HEK293 (cell line): ENCODE results near the gene SEMA4C.

Source experiments
- BCL11A ChIP-seq: fragments of 450-650 bp; formaldehyde crosslinking; IDR thresholded peaks from 2 replicates; pipeline ENCODE4 v1.5.1; 2016; ENCODE audit warnings: low read depth, missing biosample characterization, missing genetic modification characterization
- ZNF398 ChIP-seq: fragments of 450-650 bp; formaldehyde crosslinking; IDR thresholded peaks from 2 replicates; pipeline ENCODE4 v1.5.1; 2017; ENCODE audit warnings: missing biosample characterization, missing genetic modification characterization
- TF ChIP-seq, protein P1 (sequence below): sonication (generic); formaldehyde crosslinking; IDR thresholded peaks from 2 replicates; pipeline ENCODE4 v1.8.1; 2022; ENCODE audit warnings: mild to moderate bottlenecking, moderate library complexity, missing genetic modification reagents

GRCh38 chr2:96856776-96857666, 12.9 kb downstream of the SEMA4C start:
- TF ChIP-seq ZNF398: no peak
- no peak for TF ChIP-seq BCL11A (tag by site-specific recombination)
- TF ChIP-seq, protein P1, sequence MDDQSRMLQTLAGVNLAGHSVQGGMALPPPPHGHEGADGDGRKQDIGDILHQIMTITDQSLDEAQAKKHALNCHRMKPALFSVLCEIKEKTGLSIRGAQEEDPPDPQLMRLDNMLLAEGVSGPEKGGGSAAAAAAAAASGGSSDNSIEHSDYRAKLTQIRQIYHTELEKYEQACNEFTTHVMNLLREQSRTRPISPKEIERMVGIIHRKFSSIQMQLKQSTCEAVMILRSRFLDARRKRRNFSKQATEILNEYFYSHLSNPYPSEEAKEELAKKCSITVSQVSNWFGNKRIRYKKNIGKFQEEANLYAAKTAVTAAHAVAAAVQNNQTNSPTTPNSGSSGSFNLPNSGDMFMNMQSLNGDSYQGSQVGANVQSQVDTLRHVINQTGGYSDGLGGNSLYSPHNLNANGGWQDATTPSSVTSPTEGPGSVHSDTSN: no peak
